Activated CD4-positive, alpha-beta memory T cell treated with anti-CD3 and anti-CD28 coated beads, Interleukin-2, amount 10 ng/mL, durations not matched to agents 7 days and 5 days (primary cell): ENCODE data around the gene GAK. TPM values are rescaled to one million over a fixed set of nuclear protein-coding genes. Genes with fewer than 3 reads are reported as not detected.

ENCODE experiments used
- CTCF ChIA-PET: fragments of 350-600 bp; sonication (Branson Sonifier 250); formaldehyde crosslinking; loops from one replicate; lab custom pipeline; 2021; ENCODE audit warnings: antibody characterized with exemption, inconsistent platforms; lab: Charles Lee
- POLR2A ChIA-PET: fragments of 350-600 bp; sonication (Branson Sonifier 250); formaldehyde crosslinking; loops from one replicate; lab custom pipeline; 2021; ENCODE audit warnings: antibody characterized with exemption; lab: Charles Lee
- DNase-seq: peaks from one replicate; pipeline ENCODE4 v3.0.0-alpha.2; 2020
- H3K27ac Mint-ChIP-seq: one replicate; pipeline ENCODE4 v1.8.0; 2021; ENCODE audit warnings: mild to moderate bottlenecking, mixed read lengths
- H3K27me3 Mint-ChIP-seq: one replicate; pipeline ENCODE4 v1.8.0; 2021; ENCODE audit warnings: mixed read lengths
- H3K36me3 Mint-ChIP-seq: one replicate; pipeline ENCODE4 v1.8.0; 2021; ENCODE audit warnings: low read depth, mixed read lengths
- H3K4me1 Mint-ChIP-seq: one replicate; pipeline ENCODE4 v1.8.0; 2021; ENCODE audit warnings: mixed read lengths
- H3K4me3 Mint-ChIP-seq: one replicate; pipeline ENCODE4 v1.8.0; 2021; ENCODE audit warnings: mild to moderate bottlenecking, mixed read lengths
- H3K9me3 Mint-ChIP-seq: one replicate; pipeline ENCODE4 v1.8.0; 2021; ENCODE audit warnings: mixed read lengths
- total RNA-seq, 2 experiments: library from RNA; stranded (reverse); gene quantifications; one replicate each; pipeline ENCODE4 v1.2.3, GENCODE V29; 2021

The GAK gene
- total RNA-seq, 2 experiments from 2014 or later = 139 to 156 TPM

DNA sequence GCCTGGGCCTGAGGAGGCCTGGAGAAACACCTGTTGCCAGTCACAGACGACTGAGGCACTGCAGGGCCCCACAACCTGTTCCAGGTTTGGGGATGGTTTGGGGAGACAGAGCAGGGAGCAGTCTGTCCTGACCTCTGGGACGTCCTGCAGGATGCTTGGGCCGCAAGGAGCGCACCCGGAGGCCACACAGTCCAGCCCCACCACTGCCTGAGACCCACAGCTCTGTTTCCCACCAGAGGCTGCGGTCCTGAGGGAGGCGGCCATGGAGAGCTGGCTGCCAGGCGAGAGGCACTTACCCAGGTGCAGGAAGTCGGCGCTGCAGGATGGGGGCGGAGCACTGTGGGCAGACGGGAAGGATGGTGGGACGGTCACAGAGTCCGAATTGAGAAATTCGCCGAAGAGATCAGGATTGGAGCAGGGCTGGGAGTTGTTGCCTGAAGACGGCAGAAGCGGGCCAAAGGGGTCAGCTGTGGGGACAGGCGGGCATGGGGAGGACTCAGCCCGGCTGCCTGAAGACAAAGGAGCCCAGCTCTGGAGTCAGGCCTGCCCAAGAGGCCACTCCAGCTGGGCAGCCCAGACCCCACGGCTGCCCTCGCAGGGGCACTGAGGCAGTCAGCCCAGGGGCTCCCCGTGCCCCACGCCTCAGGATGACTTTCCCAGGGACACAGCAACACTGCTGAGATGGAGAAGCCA is 65.9 kb downstream of the GAK start:
- ChIA-PET POLR2A (no interaction called here), CTCF (no interaction called here)
- H3K4me1 Mint-ChIP-seq = no peaks in the 10 kb centered on the region
- H3K9me3 Mint-ChIP-seq = peaks cover 4% of the 10 kb centered on the region
- no peak for DNase-seq
- peaks cover 61% of the 10 kb centered on the region for H3K36me3 Mint-ChIP-seq
- no peaks in the 10 kb centered on the region for H3K27me3 Mint-ChIP-seq
- H3K27ac Mint-ChIP-seq = no peak overlapping the region
- no peak overlapping the region for H3K4me3 Mint-ChIP-seq

DNA sequence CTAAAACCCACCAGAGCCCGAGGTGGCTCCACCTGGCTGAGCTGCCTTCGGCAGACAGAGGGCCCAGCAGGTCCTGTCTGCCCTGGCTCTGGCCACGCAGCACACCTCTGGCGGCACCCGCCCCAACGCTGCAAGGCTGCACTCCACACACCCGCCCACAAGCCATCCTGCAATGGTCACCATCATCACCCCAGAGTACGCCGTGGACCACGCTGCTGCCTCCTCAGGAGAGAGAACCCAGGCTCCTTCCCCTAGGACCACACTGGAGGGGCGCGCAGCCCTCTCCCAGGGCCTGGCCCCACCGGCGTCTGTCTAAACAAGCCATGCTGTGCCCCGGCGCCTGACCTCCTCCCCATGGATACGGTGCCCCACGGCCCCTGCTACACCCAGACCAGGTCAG is 66.5 kb downstream of the GAK start:
- no peak for DNase-seq
- Mint-ChIP-seq H3K4me1 (no peaks in the 10 kb centered on the region), H3K27ac (no peak overlapping the region), H3K9me3 (peaks cover 4% of the 10 kb centered on the region), H3K36me3 (peaks cover 62% of the 10 kb centered on the region), H3K27me3 (no peaks in the 10 kb centered on the region), H3K4me3 (no peak overlapping the region)
- ChIA-PET POLR2A (no interaction called here), CTCF (no interaction called here)

DNA sequence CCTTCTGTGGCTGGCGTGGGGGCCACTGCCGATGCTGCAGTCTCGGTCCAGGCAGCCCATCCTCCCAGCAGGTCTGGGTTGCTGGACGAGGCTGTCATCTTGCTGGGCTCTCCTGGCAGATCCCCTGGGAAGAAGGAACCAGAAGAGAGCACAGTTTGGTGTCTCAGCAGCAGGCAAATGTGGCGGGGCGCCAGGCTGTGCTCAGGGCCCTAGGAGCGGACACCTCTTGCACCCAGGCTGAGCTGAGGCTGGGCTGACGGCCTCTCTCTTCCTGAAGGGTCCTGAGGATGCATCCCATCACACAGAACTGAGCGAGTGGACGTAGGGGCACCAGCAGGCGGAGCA is 67.0 kb downstream of the GAK start:
- CTCF ChIA-PET = no interaction called here
- no peak for DNase-seq
- Mint-ChIP-seq H3K4me3 (no peak overlapping the region), H3K9me3 (peaks cover 4% of the 10 kb centered on the region), H3K27ac (no peak overlapping the region), H3K36me3 (peaks cover 61% of the 10 kb centered on the region), H3K27me3 (no peaks in the 10 kb centered on the region), H3K4me1 (no peaks in the 10 kb centered on the region)
- POLR2A ChIA-PET = no interaction called here

- no peak for DNase-seq
- Mint-ChIP-seq H3K4me1 (no peaks in the 10 kb centered on the region), H3K9me3 (peaks cover 4% of the 10 kb centered on the region), H3K27ac (no peak overlapping the region), H3K27me3 (no peaks in the 10 kb centered on the region), H3K36me3 (peaks cover 61% of the 10 kb centered on the region), H3K4me3 (no peak overlapping the region)
- ChIA-PET POLR2A (no interaction called here), CTCF (no interaction called here)
Measured at GRCh38 chr4:864456-865120, 67.5 kb downstream of the GAK start.

- peaks cover 16% of the 10 kb centered on the region for H3K9me3 Mint-ChIP-seq
- no peak for DNase-seq
- POLR2A ChIA-PET = no interaction called here
- CTCF ChIA-PET = no interaction called here
- peaks cover 79% of the 10 kb centered on the region for H3K36me3 Mint-ChIP-seq
- H3K27me3 Mint-ChIP-seq = no peaks in the 10 kb centered on the region
- no peak overlapping the region for H3K4me3 Mint-ChIP-seq
- no peak overlapping the region for H3K27ac Mint-ChIP-seq
- peaks cover 8% of the 10 kb centered on the region for H3K4me1 Mint-ChIP-seq
Measured at GRCh38 chr4:860561-860960, 71.6 kb downstream of the GAK start.

GRCh38 chr4:859496-859895 is 72.6 kb downstream of the GAK start:
- no peak for DNase-seq
- peaks cover 16% of the 10 kb centered on the region for H3K9me3 Mint-ChIP-seq
- ChIA-PET POLR2A (no interaction called here), CTCF (interaction anchor here (0.7 kb wide), 1 partner anchor 1271 kb away, joined by 3 read pairs; no protein-coding TSS in a partner anchor)
- H3K27ac Mint-ChIP-seq = no peak overlapping the region
- H3K27me3 Mint-ChIP-seq = no peaks in the 10 kb centered on the region
- peaks cover 8% of the 10 kb centered on the region for H3K4me1 Mint-ChIP-seq
- H3K4me3 Mint-ChIP-seq = no peak overlapping the region
- peaks cover 82% of the 10 kb centered on the region for H3K36me3 Mint-ChIP-seq

DNA sequence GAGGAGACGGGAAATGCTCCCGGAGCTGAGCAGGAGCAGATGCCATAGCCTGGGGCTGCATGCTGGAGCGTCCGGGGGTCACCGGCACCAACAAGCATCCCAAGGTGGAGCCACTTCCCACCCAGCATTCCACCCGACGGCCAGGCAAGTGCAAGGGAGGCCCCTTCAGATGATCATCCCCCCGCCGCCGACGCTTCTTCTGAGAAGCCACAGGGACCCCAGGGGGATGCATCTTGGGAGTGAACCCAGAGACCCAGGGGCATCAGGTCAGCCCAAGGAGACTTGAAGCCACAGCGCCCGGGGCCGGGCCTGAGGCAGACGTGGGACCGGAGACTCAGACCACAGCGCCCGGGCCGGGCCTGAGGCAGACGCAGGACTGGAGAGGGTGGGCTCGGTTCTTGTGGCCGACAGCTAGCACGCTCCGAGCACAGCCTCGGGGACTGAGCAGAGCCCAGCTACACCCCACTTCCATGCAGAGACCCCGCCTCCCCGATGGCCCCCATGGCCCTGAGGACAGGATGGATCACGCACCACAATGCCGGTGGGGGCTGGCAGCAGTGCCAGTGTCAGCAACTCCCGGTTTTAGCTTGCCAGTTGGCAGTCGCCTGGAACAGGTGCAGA is 73.2 kb downstream of the GAK start:
- Mint-ChIP-seq H3K4me3 (no peak overlapping the region), H3K4me1 (peaks cover 8% of the 10 kb centered on the region), H3K27ac (no peak overlapping the region), H3K27me3 (no peaks in the 10 kb centered on the region), H3K36me3 (peaks cover 83% of the 10 kb centered on the region), H3K9me3 (peaks cover 16% of the 10 kb centered on the region)
- ChIA-PET POLR2A (no interaction called here), CTCF (no interaction called here)
- DNase-seq = no peak

DNA sequence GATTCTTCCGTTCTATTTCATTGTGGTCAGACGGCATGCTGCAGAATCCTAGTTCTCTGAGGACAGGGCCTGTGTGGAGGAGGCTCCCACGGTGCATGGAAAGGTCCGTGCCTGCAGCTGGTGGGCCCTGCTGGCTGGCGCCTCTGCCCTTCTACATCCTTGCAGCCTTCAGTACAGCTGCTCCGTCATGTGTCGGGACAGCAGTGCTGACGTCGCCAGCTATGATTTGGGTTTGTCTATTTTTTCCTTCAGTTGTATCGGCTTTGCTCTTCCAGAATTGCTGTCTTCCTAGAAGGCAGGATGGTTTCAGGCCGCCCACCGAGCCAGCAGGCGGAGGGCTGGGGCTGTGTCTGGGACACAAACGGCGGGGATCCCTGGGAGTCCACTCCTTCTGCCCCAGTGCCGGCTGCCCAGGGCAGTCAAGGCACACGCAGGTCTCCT is 74.1 kb downstream of the GAK start:
- Mint-ChIP-seq H3K27me3 (no peaks in the 10 kb centered on the region), H3K27ac (peak overlapping the region; percentile 30), H3K4me3 (no peak overlapping the region), H3K9me3 (peaks cover 16% of the 10 kb centered on the region), H3K4me1 (peaks cover 8% of the 10 kb centered on the region), H3K36me3 (peaks cover 78% of the 10 kb centered on the region)
- ChIA-PET POLR2A (no interaction called here), CTCF (no interaction called here)
- DNase-seq = no peak

GRCh38 chr4:857461-857860 is 74.7 kb downstream of the GAK start:
- H3K36me3 Mint-ChIP-seq = peaks cover 77% of the 10 kb centered on the region
- peak overlapping the region; percentile 30 for H3K27ac Mint-ChIP-seq
- peaks cover 8% of the 10 kb centered on the region for H3K4me1 Mint-ChIP-seq
- no peak overlapping the region for H3K4me3 Mint-ChIP-seq
- ChIA-PET POLR2A (no interaction called here), CTCF (no interaction called here)
- H3K27me3 Mint-ChIP-seq = no peaks in the 10 kb centered on the region
- peaks cover 16% of the 10 kb centered on the region for H3K9me3 Mint-ChIP-seq
- DNase-seq = no peak

GRCh38 chr4:856225-856901 is 75.8 kb downstream of the GAK start:
- Mint-ChIP-seq H3K4me1 (peaks cover 8% of the 10 kb centered on the region), H3K27ac (peak overlapping the region; percentile 78), H3K9me3 (peaks cover 16% of the 10 kb centered on the region), H3K4me3 (no peak overlapping the region), H3K27me3 (no peaks in the 10 kb centered on the region), H3K36me3 (peaks cover 71% of the 10 kb centered on the region)
- CTCF ChIA-PET = no interaction called here
- no peak for DNase-seq
- POLR2A ChIA-PET = no interaction called here

DNA sequence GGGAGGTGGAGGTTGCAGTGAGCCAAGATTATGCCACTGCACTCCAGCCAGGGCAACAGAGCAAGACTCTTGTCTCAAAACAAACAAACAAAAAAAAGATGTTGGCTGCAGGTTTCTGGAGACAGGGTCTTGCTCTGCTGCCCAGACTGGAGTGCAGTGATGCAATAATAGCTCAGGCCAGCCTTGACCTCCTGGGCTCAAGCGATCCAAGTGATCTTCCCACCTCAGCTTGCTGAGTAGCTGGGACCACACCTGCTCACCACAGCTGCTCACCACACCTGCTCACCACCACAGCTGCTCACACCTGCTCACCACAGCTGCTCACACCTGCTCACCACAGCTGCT is 76.3 kb downstream of the GAK start:
- Mint-ChIP-seq H3K27me3 (no peaks in the 10 kb centered on the region), H3K36me3 (peaks cover 73% of the 10 kb centered on the region), H3K4me1 (peaks cover 8% of the 10 kb centered on the region), H3K27ac (peak overlapping the region; percentile 78), H3K9me3 (peaks cover 16% of the 10 kb centered on the region), H3K4me3 (no peak overlapping the region)
- ChIA-PET POLR2A (no interaction called here), CTCF (no interaction called here)
- no peak for DNase-seq

DNA sequence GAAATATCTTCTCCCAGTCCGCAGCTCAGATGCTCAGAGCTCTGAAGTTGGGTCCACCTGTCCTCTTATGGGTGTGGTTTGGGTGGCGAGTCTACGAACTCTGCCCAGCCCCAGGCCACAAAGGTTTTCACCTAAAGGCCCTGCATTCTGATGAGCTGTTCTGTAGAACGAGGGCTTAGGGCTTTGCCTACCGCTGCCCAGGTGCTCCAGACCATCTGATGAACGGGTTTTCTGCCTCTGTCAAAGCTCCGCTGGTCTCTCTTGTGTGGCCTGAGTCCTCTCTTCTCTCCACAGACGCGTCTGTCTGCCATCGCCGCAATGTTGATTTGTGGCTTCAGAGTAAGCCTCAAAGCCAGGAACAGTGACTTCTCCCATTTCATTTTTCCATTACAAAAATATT is 77.8 kb downstream of the GAK start:
- Mint-ChIP-seq H3K36me3 (peaks cover 67% of the 10 kb centered on the region), H3K27me3 (no peaks in the 10 kb centered on the region), H3K4me3 (no peak overlapping the region), H3K27ac (no peak overlapping the region), H3K9me3 (peaks cover 16% of the 10 kb centered on the region), H3K4me1 (peaks cover 8% of the 10 kb centered on the region)
- CTCF ChIA-PET = no interaction called here
- POLR2A ChIA-PET = no interaction called here
- DNase-seq = no peak

DNA sequence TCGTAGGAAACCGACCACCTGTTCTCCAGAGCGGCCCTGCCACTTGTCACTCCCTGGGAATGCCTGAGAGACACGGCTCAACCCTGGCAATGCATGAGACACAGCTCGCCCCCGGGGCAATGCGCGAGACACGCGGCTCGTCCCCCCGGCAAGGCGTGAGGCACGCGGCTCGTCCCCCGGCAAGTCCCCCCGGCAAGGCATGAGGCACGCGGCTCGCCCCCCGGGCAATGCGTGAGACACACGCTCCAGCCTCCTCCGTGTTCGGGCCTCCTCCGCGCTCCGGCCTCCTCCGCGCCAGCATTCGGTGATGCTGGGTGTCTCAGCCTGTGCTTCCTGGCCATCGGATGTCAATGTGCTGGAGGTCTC is 78.7 kb downstream of the GAK start:
- DNase-seq = no peak
- peaks cover 8% of the 10 kb centered on the region for H3K4me1 Mint-ChIP-seq
- H3K27me3 Mint-ChIP-seq = no peaks in the 10 kb centered on the region
- POLR2A ChIA-PET = no interaction called here
- H3K9me3 Mint-ChIP-seq = peaks cover 16% of the 10 kb centered on the region
- H3K36me3 Mint-ChIP-seq = peaks cover 65% of the 10 kb centered on the region
- CTCF ChIA-PET = no interaction called here
- H3K4me3 Mint-ChIP-seq = no peak overlapping the region
- H3K27ac Mint-ChIP-seq = no peak overlapping the region
